Measurements from ENCODE around the gene HDDC3.

DNA sequence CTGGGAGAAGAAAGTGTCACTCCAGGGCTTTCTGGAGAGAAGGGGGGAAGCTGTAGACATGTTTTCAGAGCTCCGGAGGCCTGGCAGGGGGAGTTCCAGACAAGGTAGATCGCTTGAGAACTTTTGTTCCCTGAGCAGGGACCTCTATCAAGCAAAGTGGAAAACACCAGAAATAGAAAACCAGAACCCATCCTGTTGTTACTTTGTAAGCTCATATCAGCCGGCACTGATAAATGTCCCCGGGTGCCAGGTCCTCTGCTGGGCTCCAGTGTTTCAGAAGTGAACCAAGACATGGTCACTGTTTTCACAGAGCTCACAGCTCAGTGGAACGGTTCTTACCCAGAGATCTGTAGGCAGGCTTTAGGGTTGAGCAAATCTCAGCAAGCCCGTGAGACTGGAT is 13.5 kb downstream of the HDDC3 start:
- TF ChIP-seq POLR2A (IDR thresholded peaks at IDR 0.05; ENCODE audit: low read depth, low read length) (no peak), POLR2AphosphoS5 (IDR thresholded peaks at IDR 0.05; ENCODE audit: low read depth, low read length) (no peak)

All from GM12892 (cell line).